Measurements from ENCODE around the gene MAN1C1. TPM values are rescaled to one million over a fixed set of nuclear protein-coding genes. Genes with fewer than 3 reads are reported as not detected.

Gene MAN1C1
- total RNA-seq, 2 experiments from 2014 or later, result 3.7 to 4.4 TPM

GRCh38 chr1:25817840-25818501, 201.4 kb downstream of the MAN1C1 start:
- CTCF ChIA-PET, result interaction anchor here (2.0 kb wide), 1 partner anchor 330 kb away, joined by 4 read pairs; no protein-coding TSS in a partner anchor
- peaks cover 7% of the 10 kb centered on the region for H3K36me3 Mint-ChIP-seq (ENCODE audit: low read depth)

GRCh38 chr1:25818569-25818968, 202.0 kb downstream of the MAN1C1 start:
- ATAC-seq, result no peak
- DNase-seq, result no peak
- POLR2A ChIA-PET, result interaction anchor here (0.9 to 1.7 kb wide), 5 partner anchors 16 to 201 kb away, joined by 3 to 4 read pairs (median 3); no protein-coding TSS in a partner anchor
- peaks cover 9% of the 10 kb centered on the region for H3K36me3 Mint-ChIP-seq (ENCODE audit: low read depth)
- peaks cover 28% of the 10 kb centered on the region for H3K4me1 Mint-ChIP-seq (ENCODE audit: low read depth)
- H3K9me3 Mint-ChIP-seq, result no peaks in the 10 kb centered on the region
- H3K27ac Mint-ChIP-seq, result peak overlapping the region; percentile 87
- no peak for TF ChIP-seq CTCF (IDR thresholded peaks at IDR 0.05)
- peak overlapping the region; percentile 95 for H3K4me3 Mint-ChIP-seq
- CTCF ChIA-PET, result interaction anchor here (2.0 to 2.2 kb wide), 2 partner anchors 9 to 331 kb away, joined by 4 to 12 read pairs; no protein-coding TSS in a partner anchor
- H3K27me3 Mint-ChIP-seq, result no peaks in the 10 kb centered on the region
- intact Hi-C loops (cut with micrococcal nuclease), result no loop called here

More at GRCh38 chr1:25817840-25818501, 201.4 kb downstream of the MAN1C1 start:
- Mint-ChIP-seq H3K4me3 (peak overlapping the region; percentile 95), H3K4me1 (ENCODE audit: low read depth) (peaks cover 27% of the 10 kb centered on the region), H3K27ac (peak overlapping the region; percentile 57), H3K27me3 (no peaks in the 10 kb centered on the region), H3K9me3 (no peaks in the 10 kb centered on the region)
- intact Hi-C loops (cut with micrococcal nuclease), result no loop called here
- DNase-seq (no peak), ATAC-seq (no peak)
- TF ChIP-seq CTCF (IDR thresholded peaks at IDR 0.05), result no peak
- POLR2A ChIA-PET, result interaction anchor here (1.0 to 1.4 kb wide), 2 partner anchors 15 to 22 kb away, joined by 3 read pairs; no protein-coding TSS in a partner anchor

GRCh38 chr1:25819491-25820246, 203.1 kb downstream of the MAN1C1 start, which contains the start of gene MTFR1L:
TSS of gene MTFR1L (plus strand) at chr1:25819954. CDS start at chr1:25823105, 3,151 bp downstream.
- TF ChIP-seq CTCF (IDR thresholded peaks at IDR 0.05), result no peak
- DNase-seq (peak; percentile 98), ATAC-seq (peak; percentile 92)
- ChIA-PET CTCF (interaction anchor here (0.7 to 3.3 kb wide), 6 partner anchors 10 to 211 kb away, joined by 3 to 18 read pairs (median 4); partner anchors contain the start of gene PAFAH2), POLR2A (interaction anchor here (0.6 to 2.7 kb wide), 12 partner anchors 11 to 1080 kb away, joined by 3 to 23 read pairs (median 3); partner anchors contain the start of genes AUNIP and STMN1)
- Mint-ChIP-seq H3K27ac (peak within 1 kb of the TSS; percentile 95), H3K27me3 (no peaks in the 10 kb centered on the region), H3K4me3 (peak within 1 kb of the TSS; percentile 95), H3K4me1 (ENCODE audit: low read depth) (peaks cover 28% of the 10 kb centered on the region), H3K36me3 (ENCODE audit: low read depth) (peaks cover 9% of the 10 kb centered on the region), H3K9me3 (no peaks in the 10 kb centered on the region)
- intact Hi-C loops (cut with micrococcal nuclease), result no loop called here

- Mint-ChIP-seq H3K4me1 (ENCODE audit: low read depth) (peaks cover 28% of the 10 kb centered on the region), H3K27me3 (no peaks in the 10 kb centered on the region), H3K36me3 (ENCODE audit: low read depth) (peaks cover 7% of the 10 kb centered on the region), H3K27ac (peak overlapping the region; percentile 95), H3K4me3 (peak overlapping the region; percentile 95), H3K9me3 (no peaks in the 10 kb centered on the region)
- POLR2A ChIA-PET, result interaction anchor here (0.6 to 2.7 kb wide), 14 partner anchors 10 to 1079 kb away, joined by 3 to 23 read pairs (median 3); partner anchors contain the start of genes AUNIP and STMN1
- peak; percentile 88 for DNase-seq
- CTCF ChIA-PET, result interaction anchor here (0.7 to 3.3 kb wide), 6 partner anchors 10 to 212 kb away, joined by 3 to 18 read pairs (median 4); partner anchors contain the start of gene PAFAH2
- intact Hi-C loops (cut with micrococcal nuclease), result no loop called here
- ATAC-seq, result peak; percentile 70
- TF ChIP-seq CTCF (IDR thresholded peaks at IDR 0.05), result no peak
These were observed 203.9 kb downstream of the MAN1C1 start for GRCh38 chr1:25820247-25821111.
